Measurements from ENCODE around the gene RAB40B.

Gene RAB40B

GRCh38 chr17:82665217-82665616 lies 33.3 kb downstream of the RAB40B start:
- no peak overlapping the region for H3K4me3 ChIP-seq (ENCODE audit: low read length)
- no peak for DNase-seq (ENCODE audit: low read depth)
- TF ChIP-seq CTCF (conservative IDR thresholded peaks at IDR 0.05; ENCODE audit: low read depth, low read length), result no peak

- TF ChIP-seq CTCF (conservative IDR thresholded peaks at IDR 0.05; ENCODE audit: low read depth, low read length), result no peak
- H3K4me3 ChIP-seq (ENCODE audit: low read length), result no peak overlapping the region
- DNase-seq (ENCODE audit: low read depth), result no peak
Observed at GRCh38 chr17:82664701-82665182, 33.8 kb downstream of the RAB40B start.

- no peak for DNase-seq (ENCODE audit: low read depth)
- no peak for TF ChIP-seq CTCF (conservative IDR thresholded peaks at IDR 0.05; ENCODE audit: low read depth, low read length)
- no peak overlapping the region for H3K4me3 ChIP-seq (ENCODE audit: low read length)
Observed at GRCh38 chr17:82664276-82664575, 34.3 kb downstream of the RAB40B start.

- DNase-seq (ENCODE audit: low read depth), result no peak
- no peak overlapping the region for H3K4me3 ChIP-seq (ENCODE audit: low read length)
- TF ChIP-seq CTCF (conservative IDR thresholded peaks at IDR 0.05; ENCODE audit: low read depth, low read length), result no peak
Observed at GRCh38 chr17:82663381-82664275, 34.9 kb downstream of the RAB40B start.

- TF ChIP-seq CTCF (conservative IDR thresholded peaks at IDR 0.05; ENCODE audit: low read depth, low read length), result no peak
Observed at GRCh38 chr17:82662711-82663261, 35.7 kb downstream of the RAB40B start.

GRCh38 chr17:82661717-82662683 lies 36.5 kb downstream of the RAB40B start:
- no peak for DNase-seq (ENCODE audit: low read depth)
- H3K4me3 ChIP-seq (ENCODE audit: low read length), result no peak overlapping the region
- no peak for TF ChIP-seq CTCF (conservative IDR thresholded peaks at IDR 0.05; ENCODE audit: low read depth, low read length)

More at GRCh38 chr17:82662711-82663261, 35.7 kb downstream of the RAB40B start:
- no peak overlapping the region for H3K4me3 ChIP-seq (ENCODE audit: low read length)
- DNase-seq (ENCODE audit: low read depth), result no peak
